HG03432 (cell line): ENCODE results near the gene YPEL2.
A peak's percentile ranks its signal among the peaks of the same experiment; 100 is the strongest.
"Not testable (repeated sequence)": the region's sequence is repeated elsewhere in the genome, so short reads cannot be mapped to it uniquely, and the experiment has no call there.

Experiments
- ATAC-seq: cut with Tn5 transposase; IDR thresholded peaks from one replicate; pipeline ENCODE4 v1.9.1; 2021; ENCODE audit warnings: mild to moderate bottlenecking, moderate library complexity; ENCODE audit not compliant: unreplicated experiment

Gene YPEL2

DNA sequence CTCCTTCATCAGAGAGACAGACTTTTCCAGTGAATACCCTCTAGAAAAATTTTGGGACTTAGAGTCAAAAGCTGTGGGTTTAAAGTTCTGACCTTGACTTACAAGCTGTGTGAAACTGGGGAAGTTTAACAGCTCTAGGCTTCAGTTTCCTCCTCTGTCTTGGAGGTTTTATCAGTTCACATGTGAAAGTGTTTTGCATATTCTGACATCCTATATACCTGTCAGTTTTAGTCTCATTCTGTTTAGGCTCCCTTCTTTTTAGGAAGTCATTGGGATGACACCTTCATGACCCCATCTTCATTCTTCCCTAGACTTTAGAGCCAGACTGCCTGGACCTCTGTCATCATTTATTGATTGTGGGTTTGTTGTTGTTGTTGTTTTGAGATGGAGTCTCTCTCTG is 44.4 kb downstream of the YPEL2 start:
- peak; percentile 51 for ATAC-seq

- no peak for ATAC-seq
These were observed 45.1 kb downstream of the YPEL2 start for GRCh38 chr17:59376506-59376905.

DNA sequence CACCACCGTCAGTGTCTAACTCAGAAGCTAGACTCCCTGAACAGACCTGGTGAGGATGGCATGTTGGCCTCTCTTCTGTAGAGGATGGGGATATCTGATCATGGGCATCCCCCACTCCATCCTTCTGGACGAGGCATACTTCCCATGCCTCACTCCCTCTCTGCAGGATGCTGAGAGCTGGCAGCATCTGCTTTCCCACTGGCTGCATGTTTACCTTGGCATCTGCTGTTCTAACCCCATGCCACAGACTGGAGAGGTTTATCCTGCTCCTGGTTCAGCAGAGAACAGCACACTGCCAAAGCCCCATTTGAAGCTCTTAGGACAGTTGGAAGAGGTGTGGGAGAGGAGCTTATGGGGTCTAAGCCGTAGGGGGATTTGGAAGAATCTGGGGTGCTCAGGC is 46.0 kb downstream of the YPEL2 start:
- no peak for ATAC-seq

DNA sequence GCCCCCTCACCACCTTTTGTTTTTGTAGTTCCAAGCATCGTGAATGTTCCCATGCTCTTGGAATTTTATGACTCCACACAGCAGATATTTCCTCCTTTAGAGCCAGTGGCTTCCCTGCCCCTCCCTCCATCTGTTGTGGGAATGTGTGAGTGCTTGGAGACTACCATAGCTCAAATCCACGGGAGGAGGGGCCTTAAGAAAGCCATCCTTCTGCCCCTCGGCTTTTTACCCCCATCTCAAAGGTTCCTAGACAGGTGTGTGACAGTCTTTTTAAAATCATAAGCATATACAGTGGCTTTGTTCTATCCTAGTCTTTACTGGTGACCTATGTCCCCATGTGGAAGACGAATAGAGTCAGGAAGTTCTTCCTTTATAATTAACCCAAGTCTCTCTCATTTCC is 47.2 kb downstream of the YPEL2 start:
- ATAC-seq = no peak

GRCh38 chr17:59380474-59380873 is 49.0 kb downstream of the YPEL2 start:
- no peak for ATAC-seq

- no peak for ATAC-seq
These were observed 50.5 kb downstream of the YPEL2 start for GRCh38 chr17:59381716-59382570.

DNA sequence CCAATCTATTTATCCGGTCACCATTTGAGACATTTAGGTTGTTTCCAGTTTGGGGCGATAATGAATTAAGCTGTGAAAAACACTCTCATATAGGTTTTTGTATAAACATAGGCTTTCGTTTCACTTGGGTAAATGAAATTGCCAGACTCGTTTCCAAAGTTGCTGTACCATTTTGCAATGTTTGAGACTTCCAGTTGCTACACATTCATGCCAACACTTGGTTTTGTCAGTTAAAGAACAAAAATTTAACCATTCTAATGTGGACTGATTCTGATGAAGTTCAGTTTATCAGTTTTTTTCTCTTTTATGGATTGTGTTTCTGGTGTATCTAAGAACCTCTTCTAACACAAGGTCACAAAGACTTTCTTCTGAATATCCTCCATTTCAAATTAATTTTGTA is 52.4 kb downstream of the YPEL2 start:
- no peak for ATAC-seq

DNA sequence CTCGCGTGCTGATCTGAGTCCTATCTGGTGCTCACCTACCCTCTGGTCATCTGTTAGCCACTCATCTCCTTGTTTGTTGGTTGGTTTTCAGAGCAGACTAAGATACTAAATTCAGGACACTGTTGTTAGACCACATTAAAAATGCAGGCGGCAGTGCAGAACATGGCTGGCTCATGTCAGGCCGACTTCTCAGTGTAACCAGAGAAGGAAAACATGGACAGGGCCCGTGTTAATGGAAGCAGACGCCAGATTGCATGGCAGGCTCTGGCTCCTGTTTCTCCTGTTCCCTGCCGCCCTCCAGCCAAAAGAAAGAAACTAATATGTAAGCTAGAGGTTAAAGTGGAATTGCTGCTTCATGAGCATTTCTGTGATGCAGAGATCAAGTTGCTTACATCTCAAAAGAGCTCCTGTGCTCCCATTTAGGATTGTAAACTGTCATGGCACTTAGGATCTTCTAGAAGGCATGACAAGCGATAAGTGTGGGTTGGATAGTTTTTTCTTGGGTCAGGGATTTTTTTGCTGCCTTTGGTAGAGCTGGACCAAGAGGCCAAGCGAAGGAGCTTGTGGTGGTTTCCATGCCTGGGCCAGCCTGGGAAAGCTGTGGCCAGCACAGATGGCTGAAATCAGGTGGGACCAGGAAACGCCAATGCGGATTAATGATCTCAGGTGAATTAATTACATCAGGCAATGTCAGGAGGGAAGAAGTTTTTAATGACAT is 56.1 kb downstream of the YPEL2 start:
- ATAC-seq = no peak

DNA sequence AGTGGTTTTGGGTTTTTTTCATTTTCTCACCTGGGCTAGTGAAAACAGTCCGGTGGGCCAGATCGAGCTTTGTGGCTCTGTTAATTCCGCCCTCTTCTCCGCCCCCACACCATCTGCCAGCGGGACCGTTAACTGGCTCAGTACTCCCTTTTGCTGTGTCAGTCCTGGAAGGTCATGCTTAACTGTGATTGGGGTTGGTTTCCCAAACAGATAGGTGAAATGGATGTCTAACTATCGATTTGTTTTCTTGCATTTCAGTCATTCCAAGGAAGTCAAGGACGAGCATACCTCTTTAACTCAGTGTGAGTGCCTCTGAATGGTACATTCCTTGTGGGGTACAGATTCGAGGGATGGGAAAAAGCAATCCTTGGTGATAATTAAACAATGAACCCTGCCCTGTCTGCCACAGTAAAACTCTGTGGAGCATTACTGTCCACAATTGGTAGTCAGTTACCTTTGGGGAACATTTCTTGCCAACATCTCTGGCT is 56.7 kb downstream of the YPEL2 start:
- no peak for ATAC-seq

DNA sequence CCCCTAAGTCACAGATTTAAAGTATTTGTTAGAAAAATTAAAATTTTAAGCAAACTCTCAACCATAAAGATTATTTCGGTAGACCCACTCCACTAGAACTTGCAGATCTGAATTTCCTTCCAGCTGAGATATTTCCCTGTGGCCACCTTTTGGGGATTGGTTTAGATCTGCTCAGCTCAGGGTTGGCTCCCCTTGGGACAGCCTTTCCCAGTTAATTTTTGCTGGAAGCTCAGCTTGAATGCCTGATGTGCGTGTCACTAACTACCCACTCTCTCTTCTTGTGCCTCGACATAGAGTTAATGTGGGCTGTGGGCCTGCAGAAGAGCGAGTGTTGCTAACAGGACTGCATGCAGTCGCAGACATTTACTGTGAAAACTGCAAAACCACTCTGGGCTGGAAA is 57.6 kb downstream of the YPEL2 start:
- no peak for ATAC-seq

GRCh38 chr17:59391021-59391420 is 59.6 kb downstream of the YPEL2 start:
- ATAC-seq = no peak

- ATAC-seq = no peak
These were observed 61.7 kb downstream of the YPEL2 start for GRCh38 chr17:59392973-59393679.

- ATAC-seq = not testable (repeated sequence)
These were observed 62.4 kb downstream of the YPEL2 start for GRCh38 chr17:59393742-59394410.

- ATAC-seq = no peak
These were observed 64.8 kb downstream of the YPEL2 start for GRCh38 chr17:59396134-59396826.

DNA sequence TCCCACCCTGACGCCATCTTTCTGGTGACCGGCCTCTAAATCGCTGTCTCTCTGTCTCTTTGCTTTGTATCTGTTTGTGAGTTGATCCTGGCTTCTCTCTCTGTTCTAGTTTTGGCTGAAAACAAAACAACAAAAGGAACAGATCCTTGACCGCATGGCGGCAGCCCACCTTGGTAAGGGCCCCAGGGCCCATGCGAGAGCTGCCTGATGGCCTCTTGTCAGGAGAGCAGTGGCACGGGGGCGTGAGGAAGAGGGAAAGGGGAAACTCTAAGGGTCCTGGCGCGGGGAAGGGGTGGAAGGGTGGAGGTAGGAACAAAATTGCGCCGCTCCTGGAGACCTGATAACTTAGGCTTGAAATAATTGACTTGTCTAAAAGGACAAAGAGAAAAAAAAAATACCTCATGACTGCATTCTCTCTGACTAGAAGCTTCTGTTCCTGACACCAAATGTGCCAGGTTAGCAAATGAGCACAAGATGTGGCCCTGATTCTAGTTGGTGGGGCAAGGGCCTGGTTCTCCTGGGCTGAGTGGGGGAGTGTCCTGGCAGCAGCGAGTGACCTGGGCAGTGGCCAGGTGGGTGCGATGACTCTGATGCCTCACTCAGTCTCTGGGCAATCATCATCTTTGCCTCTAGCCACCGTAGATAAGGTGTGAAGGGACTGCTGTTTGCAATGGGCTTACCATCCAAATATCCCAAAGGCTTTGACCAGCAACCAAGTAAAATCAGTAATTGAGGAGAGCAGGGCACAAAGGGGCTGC is 66.0 kb downstream of the YPEL2 start:
- ATAC-seq = no peak

DNA sequence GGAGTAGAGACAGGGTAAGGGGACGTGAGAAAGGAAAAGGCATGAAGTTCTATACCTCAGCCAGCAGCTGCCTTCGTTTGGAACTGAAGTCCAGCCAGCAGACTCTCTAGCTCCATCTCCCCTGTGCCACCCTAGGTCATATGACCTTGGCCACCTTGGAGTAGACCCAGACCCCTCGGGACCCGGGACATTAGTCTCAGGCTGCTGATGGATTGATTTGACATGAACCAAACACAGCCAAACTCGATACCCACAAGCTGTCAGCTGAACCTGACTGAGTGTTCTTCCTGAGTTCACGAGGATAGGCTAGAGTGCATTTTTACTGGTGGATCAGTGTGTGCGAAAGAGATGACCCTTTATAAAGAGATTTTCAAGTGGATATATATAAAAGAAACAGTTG is 68.5 kb downstream of the YPEL2 start:
- ATAC-seq = no peak

GRCh38 chr17:59400858-59401257 is 69.4 kb downstream of the YPEL2 start:
- ATAC-seq = no peak

DNA sequence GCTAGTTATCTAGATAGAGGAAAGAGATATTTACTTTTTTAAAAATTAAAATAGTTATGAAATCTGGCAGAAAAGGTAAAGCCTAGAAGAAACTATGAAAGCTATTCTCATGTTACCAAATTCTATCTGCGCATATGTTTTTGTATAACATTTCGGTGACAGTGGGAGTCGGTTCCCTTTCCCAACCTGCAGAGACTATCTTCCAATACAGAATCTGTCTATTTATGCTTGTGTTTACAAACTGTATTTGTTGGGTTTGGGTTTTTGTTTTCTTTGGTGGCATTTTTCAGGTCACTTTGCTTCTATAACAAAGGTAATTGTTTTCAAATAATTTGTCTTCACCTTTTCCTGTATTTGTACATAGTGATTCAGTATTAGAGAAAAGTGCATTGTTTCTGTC is 69.8 kb downstream of the YPEL2 start:
- ATAC-seq = no peak

- ATAC-seq = no peak
These were observed 70.3 kb downstream of the YPEL2 start for GRCh38 chr17:59401725-59402124.

GRCh38 chr17:59402760-59403159 is 71.3 kb downstream of the YPEL2 start:
- no peak for ATAC-seq
